ENCODE measurements around the gene WDR7. TPM values are rescaled to one million over a fixed set of nuclear protein-coding genes. Genes with fewer than 3 reads are reported as not detected.

Gene WDR7
- total and polyA plus RNA-seq, 2 experiments from 2014 or later = 7.0 to 14.8 TPM

- Mint-ChIP-seq H3K27ac (no peak overlapping the region), H3K4me3 (no peak overlapping the region), H3K9me3 (no peaks in the 10 kb centered on the region), H3K4me1 (no peaks in the 10 kb centered on the region), H3K27me3 (ENCODE audit: insufficient read depth, low read depth, poor library complexity) (no peaks in the 10 kb centered on the region), H3K36me3 (ENCODE audit: low read depth) (peaks cover 66% of the 10 kb centered on the region)
- Histone ChIP-seq H3K4me1 (ENCODE audit: insufficient read depth) (no peaks in the 10 kb centered on the region), H3K36me3 (ENCODE audit: insufficient read depth) (peaks cover 49% of the 10 kb centered on the region), H3K27ac (ENCODE audit: low read depth) (no peak overlapping the region), H4K20me1 (replicated peaks; ENCODE audit: insufficient read depth) (peaks cover 9% of the 10 kb centered on the region; the same call in 1 of the 2 replicates), H3K27me3 (ENCODE audit: insufficient read depth) (no peaks in the 10 kb centered on the region), H3F3A (replicated peaks; ENCODE audit: low read depth) (no peaks in the 10 kb centered on the region), H2AFZ (no peak overlapping the region), H3K79me2 (replicated peaks; ENCODE audit: insufficient read depth) (peaks cover 5% of the 10 kb centered on the region; the same call in 1 of the 2 replicates), H3K9me2 (ENCODE audit: insufficient read depth) (no peaks in the 10 kb centered on the region), H3K4me3 (no peak overlapping the region), H3K4me2 (no peak overlapping the region)
- no peak for DNase-seq (ENCODE audit: low spot score)
- ATAC-seq = no peak
- no peak for TF ChIP-seq CTCF (conservative IDR thresholded peaks at IDR 0.05; ENCODE audit: low read depth in 2 of 2)
- TF ChIP-seq ZNF462 (CRISPR knock-in tag; IDR thresholded peaks at IDR 0.05) = no peak
Measured at GRCh38 chr18:56615738-56616520, 35.2 kb upstream of the WDR7 start.
